ENCODE results near the gene LPA. TPM values are rescaled to one million over a fixed set of nuclear protein-coding genes. Genes with fewer than 3 reads are reported as not detected.
A peak's percentile ranks its signal among the peaks of the same experiment; 100 is the strongest.
"Not testable (repeated sequence)": the region's sequence is repeated elsewhere in the genome, so short reads cannot be mapped to it uniquely, and the experiment has no call there.

Gene LPA
- total RNA-seq, 1 donor from 2014 or later = 3.2 TPM

DNA sequence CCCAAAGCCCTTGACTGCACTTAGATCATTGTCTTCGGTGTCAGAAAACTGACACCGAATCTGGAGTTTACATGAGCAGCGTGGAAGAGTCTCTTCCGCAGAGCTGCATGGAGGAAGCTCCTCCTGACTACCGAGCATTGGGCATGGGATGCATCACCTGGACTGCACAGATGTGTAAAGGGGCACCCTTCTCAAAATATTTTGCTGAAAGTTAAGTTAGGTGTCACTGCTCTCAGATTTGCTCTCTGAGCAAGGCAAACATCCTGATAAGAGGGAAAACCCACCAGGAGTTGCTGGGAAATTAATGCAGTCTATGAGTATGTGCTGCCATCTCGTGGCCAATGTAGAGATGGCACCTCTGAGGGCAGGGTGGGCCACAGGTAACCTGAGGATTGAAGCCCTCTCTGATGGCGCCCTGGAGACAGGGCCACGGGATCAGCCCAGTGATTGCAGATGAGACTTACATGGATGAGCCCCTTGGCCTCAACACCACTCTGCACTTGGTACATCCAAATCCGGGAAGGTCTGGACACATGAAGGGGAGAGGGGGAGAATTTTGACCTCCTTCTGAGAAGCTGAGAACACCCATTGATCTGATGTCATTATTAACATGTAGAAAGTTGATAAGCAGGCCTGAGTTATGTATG is 129.9 kb downstream of the LPA start:
- H3K36me3 Mint-ChIP-seq (ENCODE audit: insufficient read depth) = no peaks in the 10 kb centered on the region
- H3K4me1 Mint-ChIP-seq (ENCODE audit: low read depth) = no peaks in the 10 kb centered on the region
- peaks cover 2% of the 10 kb centered on the region for H3K9me3 Mint-ChIP-seq (ENCODE audit: low read depth)
- peak; percentile 68 for DNase-seq (ENCODE audit: low spot score, unreplicated experiment)
- H3K4me3 Mint-ChIP-seq (ENCODE audit: low read depth) = no peak overlapping the region
- H3K27ac Mint-ChIP-seq = no peak overlapping the region
- H3K27me3 Mint-ChIP-seq = no peaks in the 10 kb centered on the region
- TF ChIP-seq CTCF (IDR thresholded peaks at IDR 0.05; ENCODE audit: unreplicated experiment) = peak; percentile 98

GRCh38 chr6:160532315-160532714 is 131.8 kb downstream of the LPA start:
- no peak for DNase-seq (ENCODE audit: low spot score, unreplicated experiment)
- Mint-ChIP-seq H3K4me1 (ENCODE audit: low read depth) (no peaks in the 10 kb centered on the region), H3K36me3 (ENCODE audit: insufficient read depth) (no peaks in the 10 kb centered on the region), H3K27ac (no peak overlapping the region), H3K9me3 (ENCODE audit: low read depth) (peaks cover 5% of the 10 kb centered on the region), H3K4me3 (ENCODE audit: low read depth) (no peak overlapping the region), H3K27me3 (peaks cover 3% of the 10 kb centered on the region)
- TF ChIP-seq CTCF (IDR thresholded peaks at IDR 0.05; ENCODE audit: unreplicated experiment) = no peak

- Mint-ChIP-seq H3K9me3 (ENCODE audit: low read depth) (peaks cover 5% of the 10 kb centered on the region), H3K4me3 (ENCODE audit: low read depth) (no peak overlapping the region), H3K36me3 (ENCODE audit: insufficient read depth) (no peaks in the 10 kb centered on the region), H3K4me1 (ENCODE audit: low read depth) (no peaks in the 10 kb centered on the region), H3K27me3 (peaks cover 3% of the 10 kb centered on the region), H3K27ac (peak overlapping the region; percentile 5)
- TF ChIP-seq CTCF (IDR thresholded peaks at IDR 0.05; ENCODE audit: unreplicated experiment) = no peak
- no peak for DNase-seq (ENCODE audit: low spot score, unreplicated experiment)
Measured at GRCh38 chr6:160531826-160532225, 132.2 kb downstream of the LPA start.

DNA sequence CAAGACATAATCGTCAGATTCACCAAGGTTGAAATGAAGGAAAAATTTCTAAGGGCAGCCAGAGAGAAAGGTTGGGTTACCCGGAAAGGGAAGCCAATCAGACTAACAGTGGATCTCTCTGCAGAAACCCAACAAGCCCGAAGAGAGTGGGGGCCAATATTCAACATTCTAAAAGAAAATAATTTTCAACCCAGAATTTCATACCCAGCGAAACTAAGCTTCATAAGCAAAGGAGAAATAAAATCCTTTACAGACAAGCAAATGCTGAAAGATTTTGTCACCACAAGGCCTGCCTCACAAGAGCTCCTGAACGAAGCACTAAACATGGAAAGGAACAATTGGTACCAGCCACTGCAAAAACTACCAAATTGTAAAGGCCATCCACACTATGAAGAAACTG is 134.6 kb downstream of the LPA start:
- peaks cover 11% of the 10 kb centered on the region for H3K9me3 Mint-ChIP-seq (ENCODE audit: low read depth)
- not testable (repeated sequence) for H3K4me3 Mint-ChIP-seq (ENCODE audit: low read depth); H3K27me3 Mint-ChIP-seq; H3K4me1 Mint-ChIP-seq (ENCODE audit: low read depth); H3K27ac Mint-ChIP-seq; DNase-seq (ENCODE audit: low spot score, unreplicated experiment); H3K36me3 Mint-ChIP-seq (ENCODE audit: insufficient read depth)

DNA sequence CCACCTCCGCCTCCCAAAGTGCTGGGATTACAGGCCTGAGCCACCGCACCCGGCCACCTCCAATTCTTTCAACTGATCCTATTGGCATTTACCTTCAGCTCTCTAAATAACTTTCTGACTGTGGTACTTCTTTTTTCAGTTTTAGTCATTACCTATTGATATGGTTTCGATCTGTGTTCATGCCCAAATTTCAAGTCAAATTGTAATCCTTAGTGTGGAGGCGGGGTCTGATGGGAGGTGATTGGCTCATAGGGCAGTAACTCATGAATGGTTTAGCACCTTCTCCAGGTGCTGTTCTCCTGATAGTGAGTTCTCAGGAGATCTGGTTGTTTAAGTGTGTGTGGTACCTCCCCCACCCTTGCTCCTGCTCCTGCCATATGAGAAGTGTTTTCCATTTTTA is 140.9 kb downstream of the LPA start:
- H3K36me3 Mint-ChIP-seq (ENCODE audit: insufficient read depth) = no peaks in the 10 kb centered on the region
- H3K27me3 Mint-ChIP-seq = no peaks in the 10 kb centered on the region
- no peak overlapping the region for H3K4me3 Mint-ChIP-seq (ENCODE audit: low read depth)
- peaks cover 6% of the 10 kb centered on the region for H3K9me3 Mint-ChIP-seq (ENCODE audit: low read depth)
- no peak for DNase-seq (ENCODE audit: low spot score, unreplicated experiment)
- no peak overlapping the region for H3K27ac Mint-ChIP-seq
- no peak for TF ChIP-seq CTCF (IDR thresholded peaks at IDR 0.05; ENCODE audit: unreplicated experiment)
- peaks cover 6% of the 10 kb centered on the region for H3K4me1 Mint-ChIP-seq (ENCODE audit: low read depth)

Measured in progenitor cell of endocrine pancreas (in vitro differentiated cells).